Stimulated activated naive CD4-positive, alpha-beta T cell (primary cell): ENCODE results near the gene DAO.
A peak's percentile ranks its signal among the peaks of the same experiment; 100 is the strongest.

Source experiments
- DNase-seq, 6 experiments: peaks; one replicate each; lab custom pipeline; 2025; lab: John Stamatoyannopoulos, UW

DAO gene

DNA sequence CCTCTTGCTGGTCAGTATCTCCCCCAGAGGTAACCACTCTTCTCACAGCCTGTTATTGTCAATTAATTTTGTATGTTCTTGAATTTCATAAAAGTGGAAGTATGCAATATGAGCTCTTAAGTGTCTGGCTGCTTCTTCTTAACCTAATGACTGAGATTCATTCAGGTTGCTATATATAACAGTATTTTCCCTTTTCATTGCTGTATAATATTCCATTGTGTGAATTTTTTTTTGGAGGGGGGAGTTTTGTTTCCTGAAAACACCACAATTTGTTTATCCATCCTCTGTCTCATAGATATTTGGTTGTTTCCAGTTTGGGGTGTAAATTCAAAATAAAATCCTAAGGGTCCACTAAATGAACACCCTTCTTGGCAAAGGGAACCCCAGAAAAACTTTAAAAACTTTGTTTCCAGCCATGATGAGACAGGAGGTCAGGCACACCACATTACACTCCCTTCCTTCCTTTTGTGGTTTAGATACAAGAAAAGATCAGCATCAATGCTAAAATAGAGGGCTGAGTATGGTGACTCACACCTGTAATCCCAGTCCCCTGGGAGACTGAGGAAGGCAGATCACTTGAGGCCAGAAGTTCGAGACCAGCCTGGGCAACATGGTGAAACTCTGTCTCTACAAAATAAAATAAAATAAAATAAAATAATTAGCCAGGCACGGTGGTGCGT, 4.1 kb upstream of the DAO start:
- DNase-seq = no peak

DNA sequence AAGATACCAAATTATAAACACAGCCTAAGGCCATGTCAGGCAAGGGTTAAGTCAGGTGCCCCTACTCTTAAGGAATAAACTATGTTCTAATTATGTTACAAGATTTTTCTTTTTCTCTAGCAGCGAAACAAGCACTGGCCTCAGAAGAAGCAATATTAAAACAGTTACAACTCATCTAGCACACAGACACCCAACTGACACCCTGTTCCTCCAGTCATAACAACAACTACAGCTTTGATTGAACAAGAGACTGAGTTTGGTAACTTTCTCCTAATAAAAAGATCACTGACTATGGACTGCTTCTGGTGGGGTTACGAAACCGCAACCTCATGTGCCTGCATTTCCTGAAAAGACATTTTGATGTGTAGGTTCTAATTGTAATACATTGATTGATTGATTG, 3.3 kb upstream of the DAO start:
- no peak for DNase-seq

DNA sequence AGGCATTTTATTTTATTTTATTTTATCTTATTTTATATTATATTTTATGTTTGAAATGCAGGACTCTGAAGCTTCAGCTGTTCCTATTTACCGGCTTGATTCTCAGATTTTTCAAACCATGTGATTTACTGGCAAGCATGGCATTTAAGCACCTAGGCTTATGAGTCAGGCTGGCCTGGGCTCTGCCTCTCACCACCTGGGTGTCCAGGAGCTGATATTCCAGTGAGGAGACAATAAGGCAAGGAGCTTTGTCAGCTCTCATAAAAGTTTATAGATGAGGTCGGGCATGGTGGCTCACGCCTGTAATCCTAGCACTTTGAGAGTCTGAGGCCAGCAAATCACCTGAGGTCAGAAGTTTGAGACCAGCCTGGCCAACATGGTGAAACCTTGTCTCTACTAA, 2.1 kb downstream of the DAO start:
- no peak for DNase-seq

DNA sequence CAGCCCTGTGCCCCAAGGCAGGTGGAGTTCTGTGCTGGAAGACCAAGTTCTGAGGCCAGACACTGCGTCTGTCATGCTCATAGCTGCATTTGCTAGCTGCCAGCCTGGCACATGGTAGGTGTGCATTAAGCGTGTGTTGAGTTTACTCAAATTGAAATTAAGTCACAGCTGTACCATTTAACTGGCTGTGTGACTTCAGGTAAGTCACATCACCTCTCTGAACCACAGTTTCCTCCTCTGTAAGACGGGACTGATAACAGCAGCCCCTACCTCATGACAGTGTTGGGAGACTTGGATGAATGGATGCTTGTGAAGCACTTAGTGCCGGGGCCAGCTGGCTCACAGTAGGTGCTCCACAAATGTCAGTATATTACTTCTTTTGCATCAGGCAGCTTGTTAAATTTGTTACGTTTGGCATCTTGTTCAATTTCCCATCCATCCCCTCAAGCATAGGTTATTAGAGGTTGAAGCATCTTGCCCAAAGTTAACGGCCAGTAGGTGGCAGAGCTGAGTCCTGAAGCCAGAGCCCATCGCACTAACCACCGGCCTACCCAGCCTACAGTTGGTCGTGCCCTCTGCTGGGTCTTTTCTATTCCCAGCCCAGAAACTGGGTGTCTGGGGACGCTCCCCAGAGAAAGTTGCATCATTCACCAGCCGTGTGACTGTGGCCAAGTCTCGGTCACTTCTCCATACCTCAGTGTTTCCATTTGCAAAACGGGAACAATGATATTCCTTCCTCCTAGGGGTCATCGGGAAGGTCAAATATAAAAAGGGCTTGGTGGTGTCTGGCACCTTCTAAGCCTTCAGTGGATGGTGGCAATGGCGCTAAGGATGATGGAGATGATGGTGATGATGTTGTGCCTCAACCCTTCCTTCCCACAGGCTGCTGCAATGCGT, 4.5 kb downstream of the DAO start:
- DNase-seq = peak in 5 of 6 experiments; percentile 16 to 29 (median 24)

DNA sequence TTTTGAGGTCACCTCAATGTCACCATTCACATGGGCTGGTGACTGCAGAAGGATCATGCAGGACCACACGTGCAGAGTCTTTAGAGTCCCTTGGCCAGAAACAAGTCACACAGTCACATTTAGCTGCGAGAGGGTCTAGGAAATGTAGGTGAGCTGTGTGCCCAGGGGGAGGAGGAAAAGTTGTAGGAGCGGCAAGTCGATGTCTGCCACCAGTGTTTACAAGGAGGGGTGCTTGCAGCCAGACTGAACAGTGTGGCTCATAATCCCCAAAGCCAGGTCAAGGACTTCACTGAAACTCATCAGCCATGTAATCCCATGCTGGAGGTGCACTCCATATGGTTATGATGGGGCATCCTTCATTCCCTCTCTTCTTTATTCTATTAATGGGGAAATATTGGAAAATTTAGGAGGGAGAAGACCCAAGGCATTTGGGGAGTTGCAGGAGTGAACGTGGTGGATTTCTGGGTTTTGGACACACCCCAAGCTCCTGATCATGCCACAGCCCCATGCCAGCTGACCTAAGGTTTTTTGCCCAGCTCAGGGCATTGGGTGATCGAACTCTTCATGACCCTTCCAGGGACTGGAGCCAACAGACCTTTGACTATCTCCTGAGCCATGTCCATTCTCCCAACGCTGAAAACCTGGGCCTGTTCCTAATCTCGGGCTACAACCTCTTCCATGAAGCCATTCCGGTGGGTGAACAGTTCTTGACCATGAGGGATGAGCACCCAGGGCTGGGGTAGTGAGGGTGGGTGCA, 7.2 kb downstream of the DAO start:
- DNase-seq = no peak

DNA sequence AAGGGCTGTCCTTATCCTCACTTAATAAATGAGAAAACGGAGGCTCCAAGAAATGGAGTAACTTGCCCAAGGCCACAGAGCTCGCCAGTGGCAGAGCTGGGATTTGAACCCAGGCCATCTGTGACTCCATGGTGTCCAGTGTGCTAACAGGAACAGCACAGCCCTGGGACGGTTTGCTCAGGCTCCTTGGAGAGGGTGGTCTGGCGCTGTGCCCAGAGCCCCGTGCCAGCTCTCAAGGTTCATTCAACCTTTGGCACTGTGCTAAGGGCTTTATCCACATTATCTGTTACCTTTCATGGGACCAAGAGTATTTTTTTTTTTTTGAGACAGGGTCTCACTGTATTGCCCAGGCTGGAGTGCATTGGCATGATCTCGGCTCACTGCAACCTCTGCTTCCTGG, 8.1 kb downstream of the DAO start:
- DNase-seq = no peak

DNA sequence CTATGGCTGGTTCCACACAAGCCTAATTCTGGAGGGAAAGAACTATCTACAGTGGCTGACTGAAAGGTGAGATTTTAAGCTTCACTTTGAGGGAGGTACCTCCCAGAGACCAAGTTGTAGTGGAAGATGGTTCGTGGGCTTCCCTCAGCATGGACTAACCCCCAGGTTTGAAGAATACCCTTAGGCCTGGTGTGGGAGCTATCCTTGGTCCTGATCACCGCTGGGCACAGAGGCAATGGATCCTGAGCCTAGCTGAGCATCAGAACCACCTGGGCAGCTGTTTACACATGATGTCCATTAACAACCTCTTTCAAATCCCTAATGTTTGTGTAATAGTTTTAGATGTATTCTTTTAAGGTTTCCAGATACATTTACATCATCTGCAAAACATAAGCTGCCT, 10.3 kb downstream of the DAO start:
- no peak for DNase-seq

DNA sequence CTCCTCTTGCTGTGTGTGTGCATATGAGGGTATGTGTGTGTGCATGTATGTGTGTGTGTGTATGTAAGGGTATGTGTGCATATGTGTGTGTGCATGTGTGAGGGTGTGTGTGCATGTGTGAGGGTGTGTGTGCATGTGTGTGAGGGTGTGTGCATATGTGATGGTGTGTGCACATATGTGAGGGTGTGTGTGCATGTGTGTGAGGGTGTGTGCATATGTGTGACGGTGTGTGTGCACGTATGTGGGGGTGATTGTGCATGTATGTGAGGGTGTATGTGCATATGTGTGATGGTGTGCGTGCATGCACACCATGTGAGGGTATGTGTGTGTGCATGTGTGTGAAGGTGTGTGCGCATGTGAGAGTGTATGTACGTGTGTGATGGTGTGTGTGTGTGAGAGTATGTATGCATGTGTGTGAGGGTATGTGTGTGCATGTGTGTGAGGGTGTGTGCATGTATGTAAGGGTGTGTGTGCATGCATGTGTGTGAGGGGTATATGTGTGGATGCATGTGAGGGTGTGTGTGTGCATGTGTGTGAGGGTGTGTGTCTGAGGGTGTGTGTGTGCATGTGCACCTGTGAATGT, 15.4 kb downstream of the DAO start:
- no peak for DNase-seq

DNA sequence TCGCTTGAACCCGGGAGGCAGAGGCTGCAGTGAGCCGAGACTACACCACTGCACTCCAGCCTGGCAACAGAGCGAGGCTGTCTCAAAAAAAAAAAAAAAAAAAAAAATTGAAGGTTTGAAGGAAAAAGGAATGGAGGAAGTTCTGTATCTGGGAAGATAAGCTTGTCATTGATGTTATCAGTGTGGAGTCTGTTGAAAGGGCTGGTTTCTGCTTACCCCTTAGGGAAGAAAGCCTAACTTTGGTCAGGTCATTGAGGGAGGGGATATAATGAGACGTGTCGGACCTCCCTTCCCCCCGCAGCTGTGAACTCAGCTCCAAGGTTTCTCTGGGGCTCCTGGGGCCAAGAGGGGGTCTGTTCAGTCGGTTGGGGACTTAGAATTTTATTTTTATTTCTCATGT, 16.4 kb downstream of the DAO start:
- no peak for DNase-seq

DNA sequence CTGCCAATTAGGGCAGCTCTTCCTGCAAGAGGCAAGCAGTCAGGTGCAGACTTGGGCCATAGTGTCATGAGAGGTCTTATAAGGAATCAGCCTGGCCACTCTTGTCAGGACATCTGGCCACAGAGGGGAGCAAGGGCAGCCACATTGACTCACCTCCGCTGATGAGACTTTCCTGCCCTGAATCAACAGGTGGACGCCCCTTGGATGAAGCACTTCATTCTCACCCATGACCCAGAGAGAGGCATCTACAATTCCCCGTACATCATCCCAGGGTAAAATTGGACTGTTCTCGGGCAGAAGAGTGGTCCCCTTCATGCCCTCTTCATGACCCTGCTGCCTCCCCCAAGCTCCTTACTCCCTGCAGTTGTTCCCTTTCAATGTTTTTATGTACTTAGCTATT, 16.9 kb downstream of the DAO start:
- no peak for DNase-seq

DNA sequence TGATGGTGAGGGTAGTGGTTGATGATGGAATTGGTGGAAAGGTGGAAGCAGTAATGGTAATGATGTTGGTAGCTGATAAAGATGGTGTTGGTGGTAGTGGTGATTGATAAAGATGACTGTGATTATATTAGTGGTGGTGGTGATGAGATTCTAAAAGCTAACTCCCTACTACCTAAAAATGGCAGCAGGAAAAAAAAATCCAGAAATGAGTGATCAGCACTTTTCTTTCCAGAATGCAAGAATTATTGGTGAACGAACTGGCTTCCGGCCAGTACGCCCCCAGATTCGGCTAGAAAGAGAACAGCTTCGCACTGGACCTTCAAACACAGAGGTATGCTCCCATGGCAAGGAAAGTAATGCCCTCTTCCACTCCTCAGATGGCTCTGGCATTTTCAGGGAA, 19.3 kb downstream of the DAO start:
- DNase-seq = no peak

DNA sequence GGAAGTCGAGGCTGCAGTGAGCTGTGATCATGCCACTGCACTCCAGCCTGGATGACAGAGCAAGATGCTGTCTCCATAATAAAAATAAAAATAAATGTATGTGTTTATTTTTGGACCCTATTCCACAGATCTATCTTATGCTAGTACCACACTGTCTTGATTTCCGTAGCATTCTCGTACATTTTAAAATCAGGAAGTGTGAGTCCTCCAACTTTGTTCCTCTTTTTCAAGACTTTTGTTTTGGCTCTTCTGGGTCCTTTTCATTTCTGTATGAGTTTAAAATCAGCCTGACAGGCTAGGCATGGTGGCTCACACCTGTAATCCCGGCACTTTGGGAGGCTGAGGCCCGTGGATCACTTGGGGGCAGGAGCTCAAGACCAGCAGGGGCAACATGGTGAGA, 25.8 kb downstream of the DAO start:
- no peak for DNase-seq

DNA sequence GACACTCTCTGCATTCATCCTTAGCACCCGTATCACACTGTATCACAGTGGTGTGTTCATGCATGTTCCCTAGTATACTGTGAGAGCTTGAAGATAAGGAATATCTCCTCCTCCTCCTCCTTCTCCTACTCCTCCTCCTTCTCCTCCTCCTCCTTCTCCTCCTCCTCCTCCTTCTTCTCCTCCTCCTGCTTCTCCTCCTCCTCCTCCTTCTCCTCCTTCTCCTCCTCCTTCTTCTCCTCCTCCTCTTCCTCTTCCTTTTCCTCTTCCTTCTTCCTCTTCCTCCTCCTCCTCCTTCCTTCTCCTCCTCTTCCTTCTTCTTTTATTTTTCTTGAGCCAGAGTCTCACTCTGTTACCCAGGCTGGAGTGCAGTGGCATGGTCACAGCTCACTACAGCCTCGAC, 27.1 kb downstream of the DAO start:
- no peak for DNase-seq

DNA sequence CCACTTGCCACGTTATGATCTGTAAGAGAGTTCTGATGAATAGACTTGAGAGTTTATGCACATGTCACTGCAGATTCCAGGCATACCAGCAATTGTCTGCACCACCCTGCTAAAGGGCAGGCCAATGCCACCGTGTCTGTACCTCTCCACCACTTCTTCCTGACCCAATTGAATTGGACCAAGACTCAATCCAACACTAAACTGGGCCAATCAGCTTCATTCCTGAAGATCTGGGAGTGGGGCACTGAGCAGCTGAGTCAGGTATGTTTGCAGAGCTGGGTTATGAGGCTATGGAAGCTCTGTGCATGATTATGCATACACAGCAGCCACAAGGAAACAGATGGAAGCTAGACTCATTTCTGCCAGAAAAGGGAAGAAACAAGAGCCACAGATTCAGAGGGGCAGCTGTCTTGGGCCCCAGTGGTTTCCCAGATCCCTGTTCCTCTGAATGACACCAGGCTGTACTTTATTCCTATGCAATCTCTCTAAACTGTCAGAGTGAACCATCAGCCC, 28.0 kb downstream of the DAO start:
- no peak for DNase-seq

DNA sequence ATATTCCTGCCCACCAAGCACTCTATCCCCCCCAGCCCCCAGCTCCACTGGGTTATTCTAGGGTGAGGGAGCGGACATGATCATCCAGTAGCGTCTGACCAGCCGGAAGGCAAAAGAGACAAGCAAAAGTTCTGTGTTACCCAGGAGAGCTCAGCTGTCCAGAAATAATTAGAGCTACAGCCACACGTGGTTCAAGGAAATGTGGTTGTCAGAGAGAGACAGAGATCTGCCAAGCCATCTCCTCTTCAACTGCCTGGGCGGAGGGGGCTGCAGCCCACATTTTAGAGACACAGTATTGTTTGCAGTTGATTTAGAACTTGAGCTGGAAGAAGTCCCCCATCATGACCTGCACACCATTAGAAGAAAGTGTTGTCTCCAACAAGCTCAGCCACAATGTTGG, 30.4 kb downstream of the DAO start:
- DNase-seq = no peak

DNA sequence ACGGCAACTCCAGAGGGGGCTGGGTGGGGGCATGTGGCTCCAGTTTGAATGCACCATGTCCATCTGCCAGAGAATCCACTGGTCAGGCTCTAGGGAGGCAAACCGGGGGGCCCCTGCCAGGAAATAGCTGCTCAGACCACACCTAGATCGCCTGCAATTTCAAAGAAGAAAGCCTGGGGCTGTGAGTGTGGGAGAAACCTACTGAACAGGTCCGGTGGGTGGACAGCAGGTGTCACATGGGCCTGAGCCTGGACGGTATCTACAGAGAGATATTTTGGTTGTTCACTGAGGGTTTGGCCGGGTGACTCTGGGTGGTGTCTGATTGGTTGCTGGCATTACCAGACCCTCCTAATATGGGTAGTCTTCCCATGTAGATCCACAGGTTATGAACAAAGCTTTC, 32.0 kb downstream of the DAO start:
- no peak for DNase-seq

DNA sequence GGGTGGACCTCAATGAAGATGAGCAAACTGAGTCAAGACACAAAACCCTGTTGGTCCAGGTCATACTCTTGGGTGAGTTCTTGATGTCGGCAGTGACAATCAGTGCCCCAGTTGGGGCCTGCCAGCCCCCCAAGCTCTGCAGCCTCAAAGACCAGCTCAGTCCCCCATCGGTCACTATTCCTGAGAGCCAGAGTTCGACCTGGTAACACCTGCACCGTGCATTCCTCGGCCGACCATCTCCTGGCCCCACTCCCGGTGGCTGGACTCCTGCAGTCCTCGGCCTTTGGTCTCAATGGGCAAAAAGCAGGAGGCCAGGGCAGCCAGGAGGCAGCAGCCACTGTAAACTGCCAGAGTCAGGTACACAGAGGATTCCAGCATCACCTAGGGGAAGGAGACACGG, 32.5 kb downstream of the DAO start:
- no peak for DNase-seq

DNA sequence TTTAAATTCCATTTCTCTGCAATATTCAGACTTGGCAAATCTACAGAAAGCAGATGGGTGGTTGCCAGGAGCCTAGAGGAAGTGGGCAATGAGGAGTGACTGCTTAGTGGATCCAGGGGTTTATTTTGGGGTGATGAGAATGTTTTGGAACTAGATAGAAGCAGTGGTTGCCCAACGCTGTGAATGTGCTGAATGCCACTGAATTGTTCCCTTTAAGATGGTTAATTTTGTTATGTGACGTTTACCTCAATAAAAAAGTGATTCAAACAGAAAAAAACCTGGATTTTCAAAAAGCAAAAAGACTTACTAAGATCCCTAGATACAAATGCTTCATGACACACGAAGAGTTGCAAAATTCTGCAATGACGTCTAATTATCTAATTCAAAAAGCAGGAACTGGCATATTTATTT, 34.2 kb downstream of the DAO start:
- DNase-seq = no peak

DNA sequence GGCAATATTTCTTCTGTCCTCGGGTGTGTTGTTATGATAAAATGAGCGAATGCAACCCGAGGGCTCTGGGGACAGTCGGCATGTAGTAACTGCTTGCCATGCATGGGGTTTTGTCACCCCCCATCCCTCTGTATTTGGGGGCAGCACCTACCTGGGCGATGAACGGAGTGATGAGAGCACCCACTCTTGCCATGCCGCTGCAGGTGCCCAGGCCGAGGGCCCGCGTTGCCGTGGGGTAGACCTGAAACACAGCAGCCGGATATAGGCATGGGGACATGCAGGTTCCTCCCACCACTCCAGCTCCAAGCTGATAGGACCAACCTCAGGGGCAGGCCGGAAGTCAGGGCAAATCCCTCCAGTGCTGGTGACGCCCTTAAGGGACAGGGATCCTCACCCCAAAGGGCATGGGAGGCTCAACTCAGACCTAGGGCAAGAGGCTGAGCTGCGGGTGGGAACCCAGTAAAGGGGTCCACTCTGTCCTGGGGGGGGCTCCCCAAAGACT, 35.8 kb downstream of the DAO start:
- no peak for DNase-seq

DNA sequence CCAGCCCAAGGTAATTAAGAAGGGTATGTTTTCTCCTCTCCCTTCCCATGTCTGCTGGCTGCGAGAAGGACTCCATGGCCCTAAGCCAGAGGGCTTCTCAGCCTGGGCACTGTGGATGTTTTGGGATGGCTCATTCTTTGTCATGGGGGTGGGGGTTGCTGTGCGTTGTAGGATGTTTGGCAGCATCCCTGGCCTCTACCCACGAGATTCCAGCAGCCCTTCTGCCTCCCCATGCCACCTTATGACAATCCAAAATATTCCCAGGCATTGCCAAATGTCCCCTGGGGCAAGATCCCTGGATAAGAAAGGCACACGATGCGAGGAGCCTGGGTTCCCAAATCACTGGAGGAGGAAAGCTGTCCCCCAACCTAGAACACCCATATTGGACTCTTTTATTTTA, 36.4 kb downstream of the DAO start:
- no peak for DNase-seq

DNA sequence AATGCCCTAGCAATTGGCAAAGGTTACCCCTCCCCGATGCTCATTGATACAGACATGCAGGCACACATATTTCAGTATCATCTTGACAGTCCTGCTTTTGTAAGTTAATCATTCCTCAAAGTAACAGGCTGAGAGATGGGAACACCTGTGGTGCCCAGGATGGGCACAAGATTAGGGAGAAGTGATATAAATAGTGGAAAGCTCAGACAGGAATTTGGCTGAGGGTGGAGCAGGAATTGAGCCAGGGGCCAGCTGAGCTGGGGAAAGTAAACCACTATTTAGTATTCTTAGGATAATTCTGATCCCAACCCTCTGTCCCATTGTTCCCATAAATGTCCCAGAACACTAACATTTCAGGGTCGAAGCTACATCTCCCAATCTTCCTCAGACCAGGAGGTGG, 38.3 kb downstream of the DAO start:
- no peak for DNase-seq

DNA sequence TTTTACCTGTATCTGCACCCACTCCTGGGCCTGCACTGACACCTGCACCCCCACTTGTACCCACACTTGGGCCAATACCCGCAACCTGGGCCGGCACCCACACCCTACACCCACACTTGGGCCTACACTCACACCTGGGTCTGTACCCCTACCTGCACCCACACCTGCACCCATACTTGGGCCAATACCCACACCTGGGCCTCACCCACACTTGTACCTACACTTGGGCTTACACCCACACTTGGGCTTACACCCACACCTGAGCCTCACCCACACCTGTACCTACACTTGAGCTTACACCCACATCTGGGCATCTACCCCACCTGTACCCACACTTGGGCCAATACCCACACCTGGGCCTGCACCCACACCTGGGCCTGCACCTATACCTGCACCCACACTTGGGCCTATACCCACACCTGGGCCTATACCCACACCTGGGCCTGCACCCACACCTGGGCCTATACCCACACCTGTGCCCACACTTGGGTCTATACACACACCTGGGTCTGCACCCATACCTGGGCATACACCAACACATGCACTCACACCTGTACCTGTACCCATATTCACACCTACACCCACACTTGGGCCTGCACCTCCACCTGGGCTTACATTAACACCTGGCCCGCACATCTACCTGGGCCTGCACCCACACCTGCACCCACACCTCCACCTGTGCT, 39.2 kb downstream of the DAO start:
- no peak for DNase-seq
